GM21447 (cell line): ENCODE results near the gene NXN.
"Not testable (repeated sequence)": the region's sequence is repeated elsewhere in the genome, so short reads cannot be mapped to it uniquely, and the experiment has no call there.

Experiments used
- ATAC-seq: cut with Tn5 transposase; IDR thresholded peaks from one replicate; pipeline ENCODE4 v1.9.1; 2021; ENCODE audit not compliant: unreplicated experiment

Gene NXN

DNA sequence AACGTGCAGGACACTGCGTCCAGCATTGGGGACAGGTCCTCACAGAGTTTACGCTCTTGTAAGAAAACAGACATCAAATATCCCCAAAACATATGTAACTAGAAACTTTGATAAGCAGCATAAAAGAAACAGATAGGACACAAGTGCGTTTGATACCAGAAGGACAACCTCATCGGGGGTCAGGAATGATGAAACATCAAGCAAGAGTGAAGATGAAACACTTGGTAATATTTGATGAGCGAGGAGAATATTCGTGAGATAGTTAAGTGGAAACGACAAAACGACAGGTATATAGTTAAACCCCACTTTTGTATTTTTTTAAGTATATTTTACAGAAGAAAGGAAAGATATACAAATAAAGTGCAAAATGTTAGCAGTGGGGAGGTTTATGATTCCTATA is 55.9 kb downstream of the NXN start:
- ATAC-seq: no peak

GRCh38 chr17:921161-921560 is 58.4 kb downstream of the NXN start:
- no peak for ATAC-seq

DNA sequence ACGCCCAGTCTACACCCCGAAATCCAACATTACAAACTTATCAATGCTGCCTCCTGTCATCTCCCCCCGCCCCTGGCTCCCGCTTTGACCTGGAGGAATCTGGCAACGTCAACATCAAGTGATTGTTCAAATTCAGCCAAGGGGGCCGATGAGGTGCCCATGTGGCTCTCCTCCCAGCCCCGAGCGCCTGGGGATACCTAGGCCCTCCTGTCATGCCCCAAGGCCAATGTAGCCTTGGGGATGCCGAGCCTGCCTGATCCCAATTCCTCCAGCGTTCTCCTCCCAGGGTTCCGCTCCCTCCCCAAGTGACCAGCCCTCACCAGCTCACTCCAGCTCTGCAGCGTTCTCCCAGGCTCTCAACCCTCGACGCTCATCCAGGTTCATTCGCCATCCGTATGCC is 59.4 kb downstream of the NXN start:
- no peak for ATAC-seq

DNA sequence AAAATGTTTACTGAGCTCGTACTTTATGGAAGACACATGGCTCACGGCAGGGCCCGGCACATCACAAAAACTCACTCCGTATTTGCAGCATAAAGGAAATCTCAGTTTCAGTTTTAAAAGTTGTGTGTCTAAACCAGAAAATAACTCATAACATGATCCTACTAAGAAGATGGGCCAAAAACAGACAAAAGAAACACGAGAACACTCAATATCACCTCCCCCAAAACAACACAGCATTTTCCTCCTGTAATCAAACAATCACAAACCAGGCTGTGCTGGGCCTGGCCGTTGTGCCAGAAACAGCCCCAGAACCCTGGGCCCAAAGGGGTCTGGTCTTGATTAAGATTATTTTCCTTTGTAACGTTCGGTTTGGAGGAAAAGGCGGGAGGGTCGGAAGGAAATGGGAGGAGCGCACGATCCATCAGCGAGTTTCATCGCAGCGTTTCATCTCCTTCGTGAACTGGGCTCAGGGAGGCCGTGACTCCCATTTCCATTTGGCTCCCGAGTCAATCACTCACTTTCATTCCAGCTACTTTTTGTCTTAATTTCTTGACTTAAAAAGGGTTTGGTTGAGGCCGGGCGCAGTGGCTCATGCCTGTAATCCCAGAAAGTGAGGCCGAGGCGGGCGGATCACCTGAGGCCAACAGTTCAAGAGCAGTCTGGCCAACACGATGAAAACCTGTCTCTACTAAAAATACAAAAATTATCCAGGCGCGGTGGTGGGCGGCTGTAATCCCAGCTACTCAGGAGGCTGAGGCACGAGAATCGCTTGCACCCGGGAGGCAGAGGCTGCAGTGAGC is 61.4 kb downstream of the NXN start:
- no peak for ATAC-seq

GRCh38 chr17:917391-917811 is 62.2 kb downstream of the NXN start:
- ATAC-seq: no peak

GRCh38 chr17:916315-916714 is 63.3 kb downstream of the NXN start:
- no peak for ATAC-seq

DNA sequence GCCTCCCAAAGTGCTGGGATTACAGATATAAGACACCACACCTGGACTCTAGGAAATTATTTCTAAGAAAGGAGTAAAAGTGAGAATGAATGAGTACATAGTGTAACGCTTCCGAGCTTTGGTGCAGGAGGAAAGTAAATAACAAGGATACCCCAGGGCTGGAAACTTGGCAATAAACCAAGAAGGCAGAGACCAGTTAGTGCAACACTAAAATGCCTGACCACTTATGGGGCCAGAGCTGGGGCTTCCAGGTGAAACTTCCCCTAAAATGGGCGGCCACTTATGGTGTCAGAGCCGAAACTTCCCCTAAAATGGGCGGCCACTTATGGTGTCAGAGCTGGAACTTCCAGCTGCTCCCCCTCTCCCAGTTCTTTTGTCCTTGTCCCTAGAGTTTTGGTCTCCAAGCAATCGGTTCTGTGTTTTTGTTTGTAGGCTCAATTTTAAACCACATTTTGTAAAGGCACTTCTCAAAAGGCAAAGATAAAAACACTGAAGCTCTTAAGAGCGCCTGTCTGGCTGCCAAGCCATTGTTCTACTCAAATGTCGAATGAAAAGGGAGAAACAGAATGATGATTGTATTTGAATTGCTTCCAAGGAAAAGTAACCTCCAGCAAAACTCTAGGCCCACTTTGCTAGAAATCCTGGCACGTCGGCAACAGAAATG is 63.9 kb downstream of the NXN start:
- no peak for ATAC-seq

DNA sequence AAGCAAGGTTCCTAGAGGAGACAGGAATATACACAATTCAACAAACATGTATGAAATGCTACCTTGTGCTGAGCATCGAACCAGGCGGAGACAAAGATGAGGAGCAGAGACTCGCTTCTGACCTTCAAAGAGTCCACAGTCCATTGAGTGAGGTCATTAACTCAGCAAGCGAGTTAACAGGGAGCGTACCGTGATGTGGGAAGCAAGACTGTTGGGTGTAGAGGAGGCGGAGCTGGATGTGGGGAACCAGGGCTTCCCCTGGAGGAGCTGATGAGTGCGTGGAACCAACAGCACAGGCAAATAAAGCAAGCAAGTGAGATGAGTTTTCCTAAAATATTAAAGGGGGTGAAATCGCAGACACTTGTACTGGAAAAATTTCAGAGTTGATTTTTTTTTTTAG is 65.0 kb downstream of the NXN start:
- no peak for ATAC-seq

DNA sequence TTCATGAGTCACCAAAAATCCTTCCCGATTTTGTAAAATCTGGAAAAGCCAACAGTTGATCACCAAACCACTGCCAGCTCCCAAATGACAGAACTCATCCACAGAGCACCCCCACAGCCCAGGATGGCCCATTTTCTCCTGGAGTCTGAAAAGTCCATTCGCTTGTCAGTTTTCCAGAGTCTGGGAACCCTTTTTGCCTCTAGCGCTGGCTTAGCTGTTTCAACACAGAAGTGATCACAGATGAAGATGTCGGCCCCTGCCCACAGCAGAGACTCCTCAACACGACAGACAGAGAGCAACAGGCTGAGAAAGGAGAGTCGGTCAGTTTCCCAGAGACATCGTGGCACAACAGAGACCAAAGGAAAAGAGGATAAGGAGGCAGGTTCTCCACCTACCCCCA is 66.4 kb downstream of the NXN start:
- no peak for ATAC-seq

DNA sequence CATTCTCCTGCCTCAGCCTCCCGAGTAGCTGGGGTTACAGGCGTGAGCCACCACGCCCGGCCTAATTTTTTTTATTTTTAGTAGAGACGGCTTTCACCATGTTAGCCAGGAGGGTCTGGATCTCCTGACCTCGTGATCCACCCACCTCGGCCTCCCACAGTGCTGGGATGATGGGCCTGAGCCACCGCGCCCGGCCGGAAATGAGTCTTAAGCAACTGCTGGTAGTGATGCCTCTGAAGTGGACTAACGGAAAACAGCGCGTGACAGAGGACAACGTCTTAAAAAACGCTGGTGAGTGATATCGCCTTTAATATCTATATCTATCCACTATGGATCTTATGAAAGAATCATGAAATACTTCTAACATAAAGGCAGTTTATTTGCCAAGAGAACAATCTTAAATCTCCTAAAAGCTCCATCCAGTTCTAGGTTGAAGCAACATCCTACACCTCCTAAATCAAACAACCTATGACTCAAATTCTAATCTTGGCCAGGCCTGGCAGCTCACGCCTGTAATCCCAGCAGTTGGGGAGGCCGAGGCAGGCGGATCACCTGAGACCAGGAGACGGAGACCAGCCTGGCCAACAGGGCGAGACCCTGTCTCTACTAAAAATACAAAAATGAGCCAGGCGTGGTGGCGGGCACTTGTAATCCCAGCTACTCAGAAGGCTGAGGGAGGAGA is 69.8 kb downstream of the NXN start:
- ATAC-seq: no peak

- no peak for ATAC-seq
These were observed 71.9 kb downstream of the NXN start for GRCh38 chr17:907725-908124.

- ATAC-seq: not testable (repeated sequence)
These were observed 73.9 kb downstream of the NXN start for GRCh38 chr17:905708-906107.

DNA sequence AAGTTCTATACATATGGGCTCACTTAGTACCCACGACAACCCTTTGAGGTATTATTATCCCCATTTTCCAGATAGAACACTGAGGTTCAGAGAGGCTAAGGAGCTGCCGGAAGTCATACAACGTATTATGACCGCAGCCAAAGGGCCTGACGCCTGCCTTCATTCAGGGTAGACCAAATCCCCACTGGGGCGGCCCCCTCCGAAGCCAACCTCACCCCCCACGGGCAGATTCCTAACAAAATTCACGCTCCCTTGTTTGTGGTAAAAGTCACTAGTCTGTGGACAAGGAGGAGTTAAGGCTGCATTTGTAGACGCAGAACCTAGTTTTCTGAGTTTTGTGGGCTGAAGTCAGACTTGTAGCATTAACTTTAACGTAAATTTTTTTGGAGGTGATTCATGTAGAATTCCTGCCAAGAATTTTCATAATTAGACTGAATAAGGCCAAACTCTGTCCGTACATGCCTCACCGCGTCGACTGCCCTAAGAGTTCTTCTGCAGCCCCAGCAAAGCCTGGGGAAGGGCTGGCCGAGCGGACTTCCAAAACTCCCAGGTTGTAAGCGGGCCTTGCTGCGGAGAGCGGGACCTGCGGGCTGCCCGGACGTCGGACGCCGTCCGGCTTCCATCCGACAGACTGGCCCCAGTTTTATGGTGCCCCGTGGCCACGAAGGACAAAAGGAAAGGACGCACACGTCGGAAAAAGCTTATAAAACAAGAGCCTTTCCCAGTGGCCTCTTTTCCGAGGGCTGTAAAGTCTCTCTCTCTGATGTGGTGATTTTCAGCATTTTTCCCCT is 75.7 kb downstream of the NXN start:
- no peak for ATAC-seq

GRCh38 chr17:902463-902862 is 77.1 kb downstream of the NXN start:
- no peak for ATAC-seq

DNA sequence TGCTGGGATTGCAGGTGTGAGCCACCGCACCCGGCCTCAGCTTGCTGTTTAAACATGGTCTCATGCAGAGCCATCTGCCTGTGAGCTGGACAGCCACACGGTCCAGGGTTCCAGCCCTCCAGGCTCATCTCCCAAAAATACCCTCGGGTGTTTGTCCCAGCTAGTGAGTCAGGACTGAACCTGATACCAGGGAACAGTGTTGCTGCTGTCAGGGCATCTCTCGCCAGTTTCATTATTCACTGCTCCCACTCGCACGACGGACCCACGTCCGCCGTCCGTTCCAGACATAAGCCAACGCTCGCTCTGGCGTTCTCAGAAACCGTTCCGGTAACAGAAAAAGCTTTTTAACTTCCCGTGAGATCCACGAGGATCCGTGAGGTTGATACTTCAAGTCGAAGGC is 77.6 kb downstream of the NXN start:
- no peak for ATAC-seq

GRCh38 chr17:901191-901950 is 78.2 kb downstream of the NXN start:
- no peak for ATAC-seq

DNA sequence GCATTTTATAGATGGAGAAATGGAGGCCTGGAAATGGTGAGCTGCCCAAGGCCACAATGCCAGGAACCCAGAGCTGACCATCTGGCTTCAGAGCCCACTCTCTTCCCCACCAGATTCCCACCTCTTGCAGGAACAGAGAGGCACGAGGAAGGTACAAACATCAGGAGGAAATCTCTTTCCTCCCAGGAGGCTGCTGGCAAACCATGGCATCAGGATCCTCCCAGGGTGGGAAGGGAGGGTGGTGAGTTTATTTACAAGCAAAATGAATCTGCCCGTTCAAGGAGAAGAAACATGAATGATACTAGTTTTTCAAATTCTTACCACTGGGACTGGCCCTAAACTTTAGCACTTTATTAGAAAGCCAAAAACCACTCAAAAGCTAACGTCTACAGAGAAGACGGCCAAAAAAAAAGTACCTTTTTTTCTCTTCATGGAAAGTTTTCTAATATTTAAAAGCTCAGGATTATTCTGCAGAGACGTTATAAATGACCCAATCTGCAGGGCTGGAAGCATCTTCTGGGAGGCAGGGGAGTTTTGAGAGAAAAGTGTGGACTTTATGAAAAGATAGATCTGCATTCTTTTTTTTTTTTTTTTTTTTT is 79.1 kb downstream of the NXN start:
- no peak for ATAC-seq

- ATAC-seq: no peak
These were observed 81.5 kb downstream of the NXN start for GRCh38 chr17:897970-898619.

DNA sequence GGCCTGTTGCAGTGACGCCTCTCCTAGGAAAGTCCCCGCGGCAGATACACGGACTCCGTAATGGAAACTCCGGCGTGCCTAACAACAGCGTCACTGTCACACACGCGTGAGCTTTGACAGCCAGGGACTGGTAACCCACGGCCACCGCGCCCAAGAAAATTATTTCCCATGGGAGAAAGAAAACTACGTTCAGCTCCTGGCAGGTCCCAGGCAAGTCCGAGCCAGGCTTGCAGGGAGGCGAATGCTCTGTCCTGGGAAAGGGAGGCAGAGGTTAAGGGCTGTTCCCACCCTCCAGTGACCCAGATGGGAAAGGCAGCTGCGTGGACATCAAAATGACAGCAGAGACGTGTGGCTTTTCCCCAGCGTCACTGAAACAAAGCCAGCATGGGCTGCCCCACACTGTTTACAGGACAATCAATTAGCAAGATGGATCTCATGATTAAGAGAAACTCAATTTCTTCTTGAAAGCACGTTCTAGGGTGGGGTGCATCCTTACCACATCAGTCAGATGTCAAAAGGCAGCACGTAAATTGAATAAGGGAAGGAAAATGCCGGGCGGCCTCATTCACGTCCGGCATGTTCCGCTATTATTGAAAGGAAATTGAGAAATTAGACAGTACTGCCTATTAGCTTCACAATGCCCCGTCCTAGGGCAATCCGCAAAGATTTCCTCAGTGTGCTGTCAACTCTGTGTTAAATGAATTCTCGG is 82.5 kb downstream of the NXN start:
- ATAC-seq: no peak
